Caki2 (cell line): ENCODE results near the gene OMD. TPM values are rescaled to one million over a fixed set of nuclear protein-coding genes. Genes with fewer than 3 reads are reported as not detected.

Source experiments
- DNase-seq: peaks from one replicate; pipeline ENCODE4 v3.0.0-alpha.2; 2015; ENCODE audit warnings: low read depth
- in situ Hi-C: cut with HindIII; loops from 2 replicates; pipeline ENCODE4 v1.10.0; 2016; ENCODE audit warnings: low sequenced_read_pairs, low pct_unique_long_range_greater_than_20kb, mixed read lengths
- total RNA-seq: library from RNA; depleted of rRNA; stranded (reverse); fragments of >200 nt; shearing (Covaris generic); gene quantifications from 2 replicates; pipeline ENCODE4 v1.2.3, GENCODE V29; 2014; ENCODE audit warnings: low replicate concordance; rRNA removed

The OMD gene, protein sequence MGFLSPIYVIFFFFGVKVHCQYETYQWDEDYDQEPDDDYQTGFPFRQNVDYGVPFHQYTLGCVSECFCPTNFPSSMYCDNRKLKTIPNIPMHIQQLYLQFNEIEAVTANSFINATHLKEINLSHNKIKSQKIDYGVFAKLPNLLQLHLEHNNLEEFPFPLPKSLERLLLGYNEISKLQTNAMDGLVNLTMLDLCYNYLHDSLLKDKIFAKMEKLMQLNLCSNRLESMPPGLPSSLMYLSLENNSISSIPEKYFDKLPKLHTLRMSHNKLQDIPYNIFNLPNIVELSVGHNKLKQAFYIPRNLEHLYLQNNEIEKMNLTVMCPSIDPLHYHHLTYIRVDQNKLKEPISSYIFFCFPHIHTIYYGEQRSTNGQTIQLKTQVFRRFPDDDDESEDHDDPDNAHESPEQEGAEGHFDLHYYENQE
- not detected in 2 replicates for total RNA-seq

DNA sequence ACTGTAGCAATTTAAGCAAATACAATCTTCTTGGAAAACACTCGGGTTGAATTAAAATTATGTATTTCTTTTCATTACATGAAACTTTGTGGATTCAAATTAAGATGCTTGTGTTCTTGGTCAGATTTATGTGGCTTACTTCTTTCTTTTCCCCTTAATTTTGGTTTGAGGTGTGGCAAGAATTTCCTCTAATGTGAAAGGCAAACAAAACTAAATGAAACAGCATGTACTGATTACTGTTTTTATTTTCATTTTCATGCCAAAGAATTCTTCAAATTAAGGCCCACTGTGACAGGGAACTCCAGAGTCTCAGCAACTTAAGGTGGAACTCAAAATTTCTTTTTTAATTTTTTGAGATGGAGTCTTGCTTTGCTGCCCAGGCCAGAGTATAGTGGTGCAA is at the start of gene OMD:
Gene OMD (minus strand): TSS at position 132 of the 400 bp plus-strand sequence. CDS start 6,913 bp downstream, outside the sequence.
- DNase-seq = no peak
- in situ Hi-C loops = no loop called here

DNA sequence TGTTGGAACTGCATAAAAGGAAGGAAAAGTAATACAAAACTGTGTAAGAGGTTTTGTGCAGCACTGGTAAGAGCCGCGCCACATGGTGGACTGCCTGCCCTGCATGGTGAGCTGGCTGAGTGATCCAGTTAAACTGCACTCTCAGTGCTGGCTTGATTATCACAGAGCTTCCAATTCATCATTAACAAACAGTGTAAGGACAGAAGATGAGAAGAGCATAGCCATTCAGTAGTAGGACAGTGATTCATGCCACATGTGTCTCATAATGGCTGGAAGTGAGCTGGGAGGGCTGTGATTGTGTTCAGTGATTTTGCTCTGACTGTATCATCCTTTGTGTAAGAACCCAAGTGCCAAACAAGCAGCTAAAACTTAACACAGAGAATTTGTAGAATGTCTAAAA is 43.9 kb upstream of the OMD start:
- DNase-seq = no peak

DNA sequence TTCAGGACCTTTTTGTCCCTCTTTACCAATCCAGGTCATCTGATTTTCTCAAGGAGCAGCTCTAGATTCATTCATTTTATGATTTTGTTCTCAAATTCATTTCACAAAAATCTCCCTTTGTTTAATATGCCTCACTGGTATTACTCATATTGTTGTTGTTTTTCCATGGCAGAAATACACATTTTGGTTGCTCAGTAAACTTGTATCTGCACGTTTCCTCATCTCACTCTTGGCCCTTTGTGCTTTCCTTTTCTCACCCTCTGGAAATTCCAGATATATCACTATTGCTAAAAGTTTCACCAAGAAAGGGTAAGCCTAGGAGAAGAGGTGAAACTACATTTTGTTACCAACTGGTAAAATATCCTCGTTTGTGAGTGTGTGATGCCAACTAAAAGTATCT is 43.2 kb upstream of the OMD start:
- in situ Hi-C loops = no loop called here
- DNase-seq = no peak

More for the DNA sequence above, 43.9 kb upstream of the OMD start:
- in situ Hi-C loops = no loop called here

DNA sequence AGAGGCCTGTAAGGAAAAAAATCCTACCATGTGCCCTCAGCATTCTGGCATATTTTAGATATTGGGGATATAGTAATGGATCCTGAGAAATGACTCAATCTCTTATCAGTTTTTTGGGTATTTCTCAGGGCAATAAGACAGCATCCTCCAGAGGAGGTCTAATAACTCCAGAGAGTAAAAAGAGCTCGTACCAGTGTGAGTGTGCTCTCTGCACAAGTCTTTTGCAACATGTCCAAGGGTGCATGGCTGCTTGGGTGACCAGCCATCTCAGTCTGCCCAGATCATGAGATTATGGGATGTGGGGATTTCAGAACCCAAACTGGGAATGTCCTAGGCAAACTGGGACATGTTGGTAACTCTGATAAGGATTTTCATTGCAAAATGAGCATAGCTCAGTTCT is 42.8 kb upstream of the OMD start:
- no peak for DNase-seq
- in situ Hi-C loops = no loop called here

DNA sequence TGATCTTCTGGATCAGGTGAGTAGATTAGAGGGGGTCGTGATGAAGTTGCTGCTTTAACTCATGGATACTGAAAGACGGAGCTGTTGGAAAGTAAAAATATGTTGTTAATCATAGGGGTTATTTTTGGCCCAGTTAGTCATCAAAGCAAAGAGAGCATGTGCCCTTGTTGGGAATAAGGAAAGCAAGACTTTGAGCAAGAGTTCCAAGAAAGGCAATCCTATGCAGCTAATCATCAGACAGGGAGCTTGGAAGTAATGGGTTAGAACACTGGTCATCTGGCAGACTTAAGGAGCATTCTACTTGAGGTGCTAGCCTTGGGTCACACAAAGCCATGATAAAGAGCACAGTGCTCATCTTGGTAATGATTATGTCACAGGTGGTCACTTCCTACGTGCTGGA is 39.7 kb upstream of the OMD start:
- in situ Hi-C loops = no loop called here
- DNase-seq = no peak

DNA sequence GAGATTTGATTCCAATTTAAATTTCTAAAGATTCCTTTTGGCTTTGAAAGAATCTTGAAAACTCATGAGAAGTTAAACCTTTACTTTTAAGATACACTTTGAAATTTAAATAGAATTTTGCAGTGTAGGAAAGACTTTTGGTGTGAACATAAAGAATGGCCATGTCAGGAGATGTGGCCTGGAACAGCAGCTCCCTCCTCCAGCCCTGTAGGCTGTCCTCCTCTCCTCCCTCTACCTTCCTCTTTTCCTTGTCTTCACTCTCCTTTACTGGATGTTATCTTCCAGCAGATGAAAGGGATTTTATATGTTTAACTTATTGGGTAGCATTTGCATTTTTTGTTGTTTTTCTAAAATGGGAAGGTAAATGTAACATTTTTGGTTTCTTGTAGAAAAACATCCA is 39.1 kb upstream of the OMD start:
- in situ Hi-C loops = no loop called here
- DNase-seq = no peak

DNA sequence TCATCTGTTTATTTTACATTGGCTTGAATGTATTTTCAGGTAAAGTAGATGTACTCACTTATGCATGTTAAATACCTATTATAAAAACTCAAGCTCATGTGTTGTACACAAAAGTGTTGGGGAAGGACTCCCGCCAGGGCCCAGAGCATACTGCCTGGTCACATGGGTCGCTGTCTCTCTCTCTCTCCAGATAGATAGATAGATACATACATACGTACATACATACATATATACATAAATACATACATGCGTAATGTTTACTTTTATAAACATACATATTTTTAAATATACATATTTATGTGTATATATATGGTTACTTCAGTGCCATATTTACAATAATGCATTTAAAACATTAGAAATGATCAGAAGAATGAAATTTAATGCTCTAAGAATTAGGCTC is 33.3 kb upstream of the OMD start:
- in situ Hi-C loops = no loop called here
- DNase-seq = no peak

DNA sequence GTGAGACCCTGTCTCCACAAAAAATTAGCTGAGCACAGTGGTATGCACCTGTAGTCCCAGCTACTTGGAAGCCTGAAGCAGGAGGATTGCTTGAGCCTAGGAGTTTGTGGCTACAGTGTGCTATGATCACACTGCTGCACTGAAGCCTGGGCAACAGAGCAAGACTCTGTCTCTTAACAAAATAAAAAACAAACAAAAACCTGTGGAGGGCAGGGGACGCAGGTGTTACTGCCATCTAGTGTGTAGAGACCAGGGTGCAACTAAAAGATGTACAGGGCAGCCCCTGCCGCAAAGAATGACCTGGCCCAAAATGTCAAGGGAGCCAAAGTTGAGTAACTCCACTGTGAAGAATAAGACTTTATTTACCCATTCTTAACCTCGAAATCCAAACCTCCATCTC is 30.9 kb upstream of the OMD start:
- in situ Hi-C loops = no loop called here
- no peak for DNase-seq

DNA sequence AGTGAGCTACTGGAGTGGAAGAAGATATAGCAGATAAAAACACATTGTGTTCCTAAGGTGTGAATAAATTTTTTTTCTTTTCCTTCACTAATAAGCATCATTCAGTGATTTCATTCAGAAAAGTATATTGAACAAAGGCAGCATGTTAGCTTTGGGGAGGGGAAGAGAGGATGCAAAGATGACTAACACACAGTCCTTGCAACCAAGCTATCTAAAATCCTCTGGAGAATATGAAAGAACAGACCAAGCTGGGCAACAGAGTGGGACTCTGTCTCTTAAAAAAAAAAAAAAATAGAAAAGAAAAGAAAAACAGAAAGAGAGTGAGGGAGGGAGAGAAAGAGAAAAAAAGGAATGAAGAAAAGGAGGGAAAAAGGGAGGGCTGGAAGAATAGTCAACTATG is 22.3 kb upstream of the OMD start:
- in situ Hi-C loops = no loop called here
- no peak for DNase-seq

DNA sequence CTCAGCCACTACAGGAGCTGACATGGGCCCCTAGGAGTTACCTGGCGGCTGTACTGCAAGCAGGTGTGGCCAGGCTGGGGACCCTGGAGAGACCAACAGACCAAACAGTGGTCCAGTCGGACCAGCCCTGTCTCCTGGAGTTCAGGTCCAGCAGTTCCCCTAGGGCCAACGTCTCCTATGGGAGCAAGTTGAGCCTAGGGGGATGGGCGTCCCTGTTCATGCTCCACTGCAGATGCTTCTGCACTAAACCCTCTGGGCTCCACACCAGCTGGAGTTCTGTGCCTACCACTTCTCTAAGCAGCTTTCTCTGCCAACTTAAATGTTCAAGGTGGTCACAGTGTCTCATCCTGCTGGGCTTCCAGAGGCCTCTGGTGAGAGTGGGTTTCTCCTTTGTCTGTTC is 20.6 kb upstream of the OMD start:
- in situ Hi-C loops = no loop called here
- no peak for DNase-seq

DNA sequence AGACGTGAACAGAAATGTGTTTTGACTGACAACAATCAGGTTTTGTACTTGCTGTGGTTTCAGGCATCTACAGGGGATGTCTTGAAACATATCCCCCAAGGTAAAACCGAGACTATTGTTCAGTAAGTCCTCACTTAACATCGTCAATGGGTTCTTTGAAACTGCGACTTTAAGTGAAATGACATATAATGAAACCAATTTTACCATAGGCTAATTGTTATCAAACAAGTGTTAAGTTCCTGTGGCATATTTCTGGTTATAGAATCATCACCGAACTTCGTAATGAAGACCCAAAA is 16.4 kb upstream of the OMD start:
- in situ Hi-C loops = no loop called here
- DNase-seq = no peak

DNA sequence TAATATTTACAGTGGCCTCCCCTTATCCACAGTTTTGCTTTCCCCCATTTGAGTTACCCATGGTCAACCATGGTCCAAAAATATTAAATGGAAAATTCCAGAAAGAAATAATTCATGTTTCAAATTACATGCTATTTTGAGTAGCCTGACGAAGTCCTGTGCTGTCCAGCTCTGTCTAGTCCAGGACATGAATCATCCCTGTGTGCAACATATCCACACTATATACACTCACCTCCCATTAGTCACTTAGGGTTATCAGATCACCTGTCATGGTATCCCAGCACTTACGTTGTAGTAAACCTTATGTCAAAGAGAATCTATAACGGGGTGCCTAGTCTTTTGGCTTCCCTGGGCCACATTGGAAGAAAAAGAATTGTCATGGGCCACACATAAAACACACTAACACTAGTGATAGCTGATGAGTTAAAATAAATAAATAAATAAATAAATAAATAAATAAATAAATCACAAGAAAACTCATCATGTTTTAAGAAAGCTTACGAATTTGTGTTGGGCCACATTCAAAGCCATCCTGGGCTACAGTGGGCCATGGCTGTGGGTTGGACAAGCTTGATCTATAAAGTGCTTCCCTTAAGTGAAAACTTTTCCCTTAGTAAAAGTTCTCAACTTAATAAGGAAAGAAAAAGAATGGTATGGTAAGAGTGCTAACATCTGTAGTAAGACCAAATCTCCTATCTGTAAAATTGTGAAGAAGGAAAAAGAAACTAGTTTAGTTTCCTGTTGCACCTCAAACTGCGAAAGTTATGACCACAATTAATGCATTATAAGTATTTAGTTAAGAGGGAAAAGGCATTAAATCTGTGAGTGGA is 15.9 kb upstream of the OMD start:
- in situ Hi-C loops = no loop called here
- no peak for DNase-seq

DNA sequence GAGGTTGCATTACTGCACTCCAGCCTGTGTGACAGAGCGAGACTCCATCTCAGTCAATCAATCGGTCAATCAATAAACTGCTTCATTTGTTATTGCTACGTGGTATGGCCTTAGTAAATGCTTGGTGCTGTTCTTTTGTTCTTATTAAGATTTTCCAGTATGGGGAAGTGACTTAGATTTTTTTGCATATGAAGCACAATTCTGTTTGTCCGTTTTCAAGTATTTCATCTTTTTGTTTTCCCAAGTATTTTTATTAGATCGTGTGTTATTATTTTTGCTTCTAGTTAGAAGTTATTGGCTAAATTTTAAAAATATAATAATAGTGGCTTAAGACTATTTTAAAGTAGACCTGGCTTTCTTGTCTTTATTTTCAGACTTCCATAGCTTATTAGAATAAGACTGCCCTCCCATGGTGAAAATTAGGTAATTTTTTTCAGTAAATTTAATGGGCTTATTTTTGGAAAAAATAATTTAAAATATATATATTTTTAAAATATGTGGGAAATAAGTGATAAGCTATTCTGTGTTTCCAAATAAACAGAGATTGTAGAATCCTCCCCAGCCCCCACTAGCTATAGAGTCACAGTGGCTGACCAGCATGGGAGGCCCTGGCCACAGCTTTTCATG is 14.7 kb upstream of the OMD start:
- DNase-seq = no peak
- in situ Hi-C loops = no loop called here

DNA sequence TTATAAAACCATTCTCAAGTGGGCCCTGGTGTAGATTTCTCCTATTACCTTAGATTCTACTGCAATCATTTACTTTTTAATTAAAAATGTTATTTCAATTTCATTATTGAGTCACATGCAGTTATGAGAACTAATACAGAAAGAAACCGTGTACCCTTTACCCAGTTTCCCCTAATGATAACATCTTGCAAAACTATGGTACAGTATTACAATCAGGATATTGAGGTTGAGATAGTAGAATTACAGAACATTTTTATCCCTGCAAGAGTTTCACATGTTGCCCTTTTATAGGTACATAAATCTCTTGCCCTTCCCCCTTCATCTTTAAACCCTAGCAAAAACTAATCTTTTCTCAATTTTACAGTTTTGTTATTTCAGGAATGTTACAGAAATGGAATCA is 11.0 kb upstream of the OMD start:
- in situ Hi-C loops = no loop called here
- DNase-seq = no peak

DNA sequence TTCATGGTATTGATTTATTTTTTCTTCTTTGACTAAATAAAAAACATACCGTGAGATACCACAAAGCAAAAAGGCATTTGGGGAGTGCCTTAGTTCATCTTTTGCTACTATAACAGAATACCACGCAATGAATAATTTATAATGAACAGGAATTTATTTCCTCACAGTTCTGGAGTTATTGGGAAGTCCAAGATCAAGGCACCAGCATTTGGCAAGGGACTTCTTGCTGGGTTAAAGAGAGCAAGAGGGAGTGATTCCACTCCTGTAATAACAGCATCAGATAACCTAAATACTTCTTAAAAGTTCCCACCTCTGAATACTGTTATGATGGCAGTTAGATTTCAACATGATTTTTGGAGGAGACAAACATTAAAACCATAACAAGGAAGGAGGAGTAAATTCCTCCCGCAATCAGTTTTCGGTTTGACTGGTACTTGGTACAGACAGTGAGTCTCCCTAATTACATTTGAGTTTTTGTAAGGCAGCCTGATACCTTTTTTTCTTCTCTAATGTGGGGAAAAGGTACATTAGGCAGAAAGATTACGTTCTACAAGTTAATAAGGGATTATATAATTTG is 8.8 kb upstream of the OMD start:
- in situ Hi-C loops = no loop called here
- DNase-seq = no peak

DNA sequence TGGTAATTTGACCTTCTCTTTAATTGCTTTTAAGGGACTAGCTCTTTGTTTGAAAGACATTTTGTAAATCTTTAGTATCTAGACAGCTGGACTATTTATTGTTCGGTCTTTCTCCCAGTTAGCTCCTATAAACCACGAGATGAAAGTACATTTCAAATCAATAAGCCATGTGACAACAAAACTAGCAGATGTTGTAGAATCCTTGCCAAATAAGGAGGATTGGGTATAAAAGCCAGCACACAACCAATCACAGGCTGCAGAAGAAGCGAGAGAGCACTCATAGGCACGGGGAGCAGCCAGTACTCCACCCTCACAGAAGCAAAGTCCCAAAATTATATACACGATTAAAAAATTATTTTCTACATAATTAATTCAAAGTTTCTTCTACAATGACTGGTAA is 8.1 kb upstream of the OMD start:
- in situ Hi-C loops = no loop called here
- no peak for DNase-seq

DNA sequence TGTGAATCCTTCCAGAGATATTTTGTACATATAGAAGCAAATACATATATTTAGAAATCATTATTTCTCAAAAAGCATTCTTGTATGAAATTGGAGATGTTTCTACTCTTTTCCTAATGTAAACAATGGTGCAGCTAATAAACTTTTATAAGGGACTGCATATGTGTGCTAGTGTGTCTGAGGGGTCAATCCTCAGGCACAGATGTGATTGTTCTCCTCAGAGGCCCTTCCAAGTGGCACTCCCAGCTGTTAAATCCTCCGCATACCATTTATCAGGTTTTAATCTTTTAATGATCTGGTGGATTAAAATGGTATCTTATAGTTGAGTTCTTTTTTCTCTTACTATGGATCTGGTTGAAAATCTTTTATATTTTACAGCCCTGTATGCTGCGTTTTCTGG is 5.6 kb upstream of the OMD start:
- in situ Hi-C loops = no loop called here
- no peak for DNase-seq

DNA sequence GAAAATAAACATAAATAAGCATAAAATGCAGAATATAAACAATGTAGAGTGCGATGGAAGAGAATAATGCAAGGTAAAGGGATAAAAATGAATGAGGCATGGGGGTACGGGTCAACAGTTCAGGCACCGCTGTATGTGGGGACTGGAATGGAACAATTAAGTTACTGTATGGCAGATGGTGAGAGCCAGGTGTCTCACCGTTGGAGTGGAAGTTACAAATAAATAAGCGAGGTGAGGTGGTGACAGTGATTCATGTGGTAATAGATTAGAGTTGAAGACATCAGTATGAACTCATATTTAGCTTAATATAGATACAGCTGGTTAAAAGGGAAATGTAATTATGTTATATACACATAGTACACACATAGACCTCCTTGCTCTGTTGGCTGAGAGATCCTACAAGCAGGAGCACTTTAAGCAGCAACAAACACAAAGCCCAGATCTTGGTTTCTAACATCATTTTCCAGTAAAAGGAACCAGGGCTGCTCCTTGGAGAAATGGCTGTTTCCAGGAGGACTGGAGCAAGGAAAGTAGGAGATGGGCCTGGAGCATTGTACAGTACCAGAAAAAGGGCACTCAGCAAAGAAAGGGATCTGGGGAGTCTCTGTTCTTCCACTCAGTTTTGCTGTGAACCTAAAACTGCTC is 2.4 kb upstream of the OMD start:
- DNase-seq = no peak
- in situ Hi-C loops = no loop called here

DNA sequence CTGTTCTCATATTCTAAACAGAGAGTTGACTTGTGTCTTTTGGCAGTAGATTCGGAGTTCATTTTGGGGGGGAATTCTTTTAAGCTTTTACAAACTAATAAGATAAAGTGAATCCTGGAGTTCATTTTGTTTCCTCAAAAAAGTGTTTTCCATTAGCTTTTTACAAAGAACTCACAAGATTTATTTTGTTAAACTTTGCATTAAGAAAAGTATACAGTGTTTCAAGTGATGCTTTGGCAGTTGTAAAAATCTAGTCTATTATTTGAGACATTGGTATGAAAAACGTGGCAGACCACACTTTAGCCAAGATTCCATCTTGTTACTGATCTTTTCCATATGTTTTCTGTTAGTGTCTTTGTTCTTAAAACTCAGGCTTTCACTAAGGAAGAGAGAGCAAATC is 1.2 kb upstream of the OMD start:
- in situ Hi-C loops = no loop called here
- DNase-seq = no peak
